HepG2 (cell line): ENCODE measurements around the gene PCDHGA1. TPM values are rescaled to one million over a fixed set of nuclear protein-coding genes. Genes with fewer than 3 reads are reported as not detected.

Source experiments
- ATAC-seq: fragments of 200-7000 bp; cut with Tn5 transposase; 3 replicates; pipeline ENCODE4 v1.9.1; 2020; ENCODE audit warnings: mild to moderate bottlenecking, moderate library complexity
- BruUV-seq: library from RNA; stranded (reverse); fragments of 400-500 nt; replicated peaks from 2 replicates; lab custom pipeline; 2021; lab: Mats Ljungman, UMichigan
- CTCF ChIA-PET: fragments of 300-600 bp; formaldehyde crosslinking; extraction: SDS; loops from one replicate; lab custom pipeline; 2021; ENCODE audit warnings: low total read pairs, inconsistent platforms, low intra/inter-chr PET ratio; lab: Yijun Ruan, JAX
- POLR2A ChIA-PET: fragments of 350-600 bp; sonication (Branson Sonifier 250); formaldehyde crosslinking; loops from one replicate; lab custom pipeline; 2020; ENCODE audit warnings: antibody characterized with exemption, inconsistent platforms; lab: Yijun Ruan, JAX
- DNase-seq: peaks from one replicate; pipeline ENCODE4 v3.0.0-alpha.2; 2015; ENCODE audit warnings: low spot score
- FAIRE-seq: peaks from 3 replicates; lab custom pipeline; 2011; peaks lifted over from hg19 to GRCh38; lab: Jason Lieb, UNC
- H2AFZ ChIP-seq: one replicate; pipeline ENCODE4 v1.6.1; 2011; ENCODE audit warnings: low read length, inconsistent platforms
- H3K27ac ChIP-seq: fragments of 300-600 bp; 3 replicates; pipeline ENCODE4 v1.8.0; 2011; ENCODE audit warnings: mixed run types, mild to moderate bottlenecking, mixed read lengths, low read length, inconsistent platforms; ENCODE audit not compliant: insufficient read depth; ENCODE audit errors: extremely low read length
- H3K27me3 ChIP-seq, 2 experiments: fragments of 200-600 bp in 1 of 2; 2 replicates in 1 of 2; 3 replicates in 1 of 2; pipeline versions ENCODE4 v1.6.0 to v1.8.0; 2011; ENCODE audit warnings: low read length in 2 of 2, mild to moderate bottlenecking in 2 of 2, moderate library complexity in 2 of 2, inconsistent platforms in 1 of 2; ENCODE audit not compliant: insufficient read depth in 2 of 2, control insufficient read depth in 1 of 2
- H3K36me3 ChIP-seq, 2 experiments: fragments of 200-600 bp in 1 of 2; replicated peaks in 1 of 2; 2 replicates in 1 of 2; 3 replicates in 1 of 2; pipeline versions ENCODE4 v1.5.1 to v1.8.0; 2011; ENCODE audit warnings: low read length in 2 of 2, inconsistent platforms in 1 of 2; ENCODE audit not compliant: insufficient read depth in 2 of 2, control insufficient read depth in 1 of 2
- H3K4me1 ChIP-seq: 2 replicates; pipeline ENCODE4 v1.5.1; 2012; ENCODE audit warnings: low read length, inconsistent platforms; ENCODE audit not compliant: insufficient read depth
- H3K4me2 ChIP-seq: 2 replicates; pipeline ENCODE4 v1.6.0; 2011; ENCODE audit warnings: low read depth, low read length, inconsistent platforms
- H3K4me3 ChIP-seq, 3 experiments: fragments of 200-600 bp in 1 of 3; sonication (generic), shearing (Covaris generic) in 1 of 3; replicated peaks in 1 of 3; 2 replicates each; pipeline ENCODE4 v1.5.1; 2011 to 2016; ENCODE audit warnings: low read length in 3 of 3, inconsistent platforms in 2 of 3, low read depth in 2 of 3, mild to moderate bottlenecking in 2 of 3, control low read depth in 1 of 3, mixed read lengths in 1 of 3; ENCODE audit not compliant: insufficient read depth in 1 of 3
- H3K79me2 ChIP-seq: one replicate; pipeline ENCODE4 v1.6.1; 2011; ENCODE audit warnings: low read length, inconsistent platforms; ENCODE audit not compliant: insufficient read depth
- H3K9ac ChIP-seq: 2 replicates; pipeline ENCODE4 v1.6.0; 2011; ENCODE audit warnings: mild to moderate bottlenecking, low read depth, low read length, inconsistent platforms; ENCODE audit not compliant: insufficient read depth
- H3K9me3 ChIP-seq: 2 replicates; pipeline ENCODE4 v1.5.1; 2012; ENCODE audit warnings: mild to moderate bottlenecking, low read length
- H4K20me1 ChIP-seq: 2 replicates; pipeline ENCODE4 v1.6.0; 2011; ENCODE audit warnings: inconsistent platforms, mild to moderate bottlenecking, low read length, moderate library complexity; ENCODE audit not compliant: insufficient read depth
- CENPX ChIP-seq: sonication (generic); formaldehyde crosslinking; IDR thresholded peaks from 2 replicates; pipeline ENCODE4 v1.9.0; 2021; ENCODE audit warnings: mild to moderate bottlenecking, missing genetic modification reagents, moderate library complexity
- HOXA5 ChIP-seq: sonication (generic); formaldehyde crosslinking; IDR thresholded peaks from 2 replicates; pipeline ENCODE4 v1.4.0; 2020; ENCODE audit warnings: missing genetic modification reagents
- KMT2A ChIP-seq: sonication (generic); formaldehyde crosslinking; IDR thresholded peaks from 2 replicates; pipeline ENCODE4 v1.4.0; 2020; ENCODE audit warnings: missing genetic modification reagents
- POLR2G ChIP-seq: fragments of 200-400 bp; formaldehyde crosslinking; IDR thresholded peaks from 2 replicates; pipeline ENCODE4 v1.6.1; 2018; ENCODE audit warnings: mild to moderate bottlenecking, low read depth, low read length, moderate library complexity
- RAD51 ChIP-seq: fragments of 450-650 bp; IDR thresholded peaks from 2 replicates; pipeline ENCODE4 v1.6.1; 2016; ENCODE audit warnings: borderline replicate concordance
- RCOR2 ChIP-seq: IDR thresholded peaks from 2 replicates; pipeline ENCODE4 v1.6.1; 2016; ENCODE audit warnings: missing biosample characterization, missing genetic modification reagents
- SIX1 ChIP-seq: sonication (generic); formaldehyde crosslinking; IDR thresholded peaks from 2 replicates; pipeline ENCODE4 v1.4.0; 2020; ENCODE audit warnings: missing genetic modification reagents, borderline replicate concordance
- SNAI1 ChIP-seq: sonication (generic); formaldehyde crosslinking; IDR thresholded peaks from 2 replicates; pipeline ENCODE4 v1.5.0; 2020; ENCODE audit warnings: mild to moderate bottlenecking, missing genetic modification reagents, borderline replicate concordance
- SP1 ChIP-seq, 2 experiments: fragments of 450-650 bp in 1 of 2; sonication (generic) in 1 of 2; formaldehyde crosslinking in 1 of 2; IDR thresholded peaks; 2 replicates each; pipeline versions ENCODE4 v1.4.0 to v1.6.1; 2016 to 2020; ENCODE audit warnings: missing genetic modification reagents in 1 of 2
- SRSF4 ChIP-seq: fragments of 200-400 bp; formaldehyde crosslinking; IDR thresholded peaks from one replicate; pipeline ENCODE4 v1.6.1; 2018; ENCODE audit warnings: mild to moderate bottlenecking, low read depth, low read length, moderate library complexity; ENCODE audit not compliant: poor library complexity, severe bottlenecking
- ZBTB10 ChIP-seq: sonication (generic); formaldehyde crosslinking; IDR thresholded peaks from 2 replicates; pipeline ENCODE4 v1.4.0; 2020; ENCODE audit warnings: missing genetic modification reagents, borderline replicate concordance
- ZBTB34 ChIP-seq: sonication (generic); formaldehyde crosslinking; IDR thresholded peaks from 2 replicates; pipeline ENCODE4 v1.8.0; 2022; ENCODE audit warnings: mild to moderate bottlenecking, missing genetic modification reagents
- ZC3H13 ChIP-seq: sonication (generic); formaldehyde crosslinking; IDR thresholded peaks from 2 replicates; pipeline ENCODE4 v1.8.1; 2023; ENCODE audit warnings: mild to moderate bottlenecking, missing genetic modification reagents, moderate library complexity
- ZNF780A ChIP-seq: sonication (generic); formaldehyde crosslinking; IDR thresholded peaks from 2 replicates; pipeline ENCODE4 v1.8.0; 2022; ENCODE audit warnings: mild to moderate bottlenecking, missing genetic modification reagents, moderate library complexity
- WGBS: methylation state at CpG from one replicate; pipeline ENCODE4 v1.1.6; 2017; ENCODE audit warnings: low lambda C conversion rate; 5-methylcytosine and 5-hydroxymethylcytosine counted together
- in situ Hi-C: cut with HindIII; loops from 2 replicates; pipeline ENCODE4 v1.10.0; 2017; ENCODE audit warnings: low pct_unique_long_range_greater_than_20kb; ENCODE audit not compliant: extremely low pct_ligation_motif_present
- intact Hi-C: fragments of 100-400 bp; cut with micrococcal nuclease; formaldehyde crosslinking; loops from one replicate; pipeline ENCODE4 v1.10.0; 2022; ENCODE audit not compliant: unreplicated experiment
- polyA plus RNA-seq, 8 experiments: library from polyadenylated mRNA; depleted of rRNA in 3 of 8; stranded (reverse) in 7 of 8; unstranded in 1 of 8; fragments of >200 nt; fragmentation: Illumina TruSeq in 4 of 8; extraction: Trizol in 4 of 8; gene quantifications; 2 replicates each; pipeline versions ENCODE4 v1.2.1 to v1.2.3, GENCODE V29; 2011 to 2016; ENCODE audit warnings: low read depth in 4 of 8, missing spikeins in 1 of 8, mixed read lengths in 1 of 8; ENCODE audit not compliant: insufficient read depth in 1 of 8
- total RNA-seq, 5 experiments: library from RNA; depleted of rRNA; stranded (reverse); fragments of >200 nt; fragmentation: Illumina TruSeq; extraction: Trizol; gene quantifications; 2 replicates each; pipeline ENCODE4 v1.2.3, GENCODE V29; 2016; ENCODE audit warnings: low read depth in 1 of 5
- TF ChIP-seq, protein P1 (sequence below): sonication (generic); formaldehyde crosslinking; IDR thresholded peaks from 2 replicates; pipeline ENCODE4 v1.4.0; 2020; ENCODE audit warnings: missing genetic modification reagents, mild to moderate bottlenecking, borderline replicate concordance

PCDHGA1 gene
- total and polyA plus RNA-seq, 2 of the 13 experiments (the other 11 are each of a cell fraction or from before 2014, with no cell fraction given), result 0.31 to 0.40 TPM

GRCh38 chr5:141517880-141518617, 187.7 kb downstream of the PCDHGA1 start (continued):
- TF ChIP-seq ZBTB34 (CRISPR knock-in tag) (no peak), KMT2A (CRISPR knock-in tag) (no peak), ZNF780A (no peak), SP1 (IDR thresholded peaks at IDR 0.05) (no peak), SP1 (CRISPR knock-in tag; IDR thresholded peaks at IDR 0.05) (no peak)

GRCh38 chr5:141518618-141519015, 188.3 kb downstream of the PCDHGA1 start:
- Histone ChIP-seq H3K4me1 (peaks cover 11% of the 10 kb centered on the region; the same call in 1 of the 2 replicates), H3K4me2 (no peak overlapping the region), H3K4me3 (no peak overlapping the region), H3K36me3 (peaks cover 21 to 79% of the 10 kb centered on the region in 2 experiments), H4K20me1 (no peaks in the 10 kb centered on the region), H3K9ac (no peak overlapping the region), H3K9me3 (no peaks in the 10 kb centered on the region), H3K27ac (no peak overlapping the region), H2AFZ (no peak overlapping the region), H3K27me3 (no peaks in the 10 kb centered on the region), H3K79me2 (no peaks in the 10 kb centered on the region)
- ChIA-PET CTCF (no interaction called here), POLR2A (no interaction called here)
- BruUV-seq, result no TSS peak
- 100% methylated on average over 1 of the region's 1 CpG for WGBS
- in situ Hi-C loops, result no loop called here
- DNase-seq (no peak), ATAC-seq (no peak), FAIRE-seq (no peak)
- intact Hi-C loops, result no loop called here
- TF ChIP-seq CENPX (CRISPR knock-in tag) (no peak), SIX1 (CRISPR knock-in tag) (no peak), HOXA5 (CRISPR knock-in tag) (no peak), ZC3H13 (CRISPR knock-in tag) (no peak), POLR2G (no peak), ZBTB10 (no peak), SRSF4 (no peak), SNAI1 (CRISPR knock-in tag) (no peak), RCOR2 (CRISPR knock-in tag) (no peak), RAD51 (no peak)
- TF ChIP-seq, protein P1, sequence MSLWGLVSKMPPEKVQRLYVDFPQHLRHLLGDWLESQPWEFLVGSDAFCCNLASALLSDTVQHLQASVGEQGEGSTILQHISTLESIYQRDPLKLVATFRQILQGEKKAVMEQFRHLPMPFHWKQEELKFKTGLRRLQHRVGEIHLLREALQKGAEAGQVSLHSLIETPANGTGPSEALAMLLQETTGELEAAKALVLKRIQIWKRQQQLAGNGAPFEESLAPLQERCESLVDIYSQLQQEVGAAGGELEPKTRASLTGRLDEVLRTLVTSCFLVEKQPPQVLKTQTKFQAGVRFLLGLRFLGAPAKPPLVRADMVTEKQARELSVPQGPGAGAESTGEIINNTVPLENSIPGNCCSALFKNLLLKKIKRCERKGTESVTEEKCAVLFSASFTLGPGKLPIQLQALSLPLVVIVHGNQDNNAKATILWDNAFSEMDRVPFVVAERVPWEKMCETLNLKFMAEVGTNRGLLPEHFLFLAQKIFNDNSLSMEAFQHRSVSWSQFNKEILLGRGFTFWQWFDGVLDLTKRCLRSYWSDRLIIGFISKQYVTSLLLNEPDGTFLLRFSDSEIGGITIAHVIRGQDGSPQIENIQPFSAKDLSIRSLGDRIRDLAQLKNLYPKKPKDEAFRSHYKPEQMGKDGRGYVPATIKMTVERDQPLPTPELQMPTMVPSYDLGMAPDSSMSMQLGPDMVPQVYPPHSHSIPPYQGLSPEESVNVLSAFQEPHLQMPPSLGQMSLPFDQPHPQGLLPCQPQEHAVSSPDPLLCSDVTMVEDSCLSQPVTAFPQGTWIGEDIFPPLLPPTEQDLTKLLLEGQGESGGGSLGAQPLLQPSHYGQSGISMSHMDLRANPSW (CRISPR knock-in tag), result no peak
